Common myeloid progenitor, CD34-positive (primary cell): ENCODE measurements around the gene SLC17A5.

Source experiments
- CTCF ChIA-PET: fragments of 350-600 bp; sonication (Branson Sonifier 250); formaldehyde crosslinking; loops from one replicate; lab custom pipeline; 2021; ENCODE audit warnings: antibody characterized with exemption; lab: Charles Lee
- POLR2A ChIA-PET: fragments of 350-600 bp; sonication (Branson Sonifier 250); formaldehyde crosslinking; loops from one replicate; lab custom pipeline; 2021; ENCODE audit warnings: antibody characterized with exemption; lab: Charles Lee
- DNase-seq, 3 donors: peaks; one replicate each; pipeline versions ENCODE4 v3.0.0 to v3.0.0-alpha.2; 2013
- H3K27ac ChIP-seq, 2 experiments: 1 replicate in 1 of 2; 2 replicates in 1 of 2; pipeline ENCODE4 v1.7.0; 2013; ENCODE audit warnings: inconsistent platforms in 2 of 2, low read length in 2 of 2, mild to moderate bottlenecking in 2 of 2, low read depth in 1 of 2, moderate library complexity in 1 of 2; ENCODE audit not compliant: severe bottlenecking in 2 of 2, insufficient read depth in 1 of 2, poor library complexity in 1 of 2
- H3K27me3 ChIP-seq, 5 experiments: replicated peaks in 2 of 5; 1 replicate in 3 of 5; 2 replicates in 2 of 5; pipeline versions ENCODE4 v1.6.1 to v1.7.0; 2013; ENCODE audit warnings: low read length in 4 of 5, mild to moderate bottlenecking in 2 of 5, moderate library complexity in 2 of 5, inconsistent platforms in 1 of 5; ENCODE audit not compliant: insufficient read depth in 5 of 5, control insufficient read depth in 4 of 5
- H3K36me3 ChIP-seq, 4 experiments: 1 replicate in 2 of 4; 2 replicates in 2 of 4; pipeline versions ENCODE4 v1.6.1 to v1.7.0; 2013; ENCODE audit warnings: low read length in 3 of 4, control low read depth in 1 of 4, mild to moderate bottlenecking in 1 of 4; ENCODE audit not compliant: control insufficient read depth in 4 of 4, insufficient read depth in 4 of 4
- H3K4me1 ChIP-seq, 4 experiments: 1 replicate in 3 of 4; 2 replicates in 1 of 4; pipeline versions ENCODE4 v1.6.1 to v1.7.1; 2013; ENCODE audit warnings: low read length in 3 of 4, mild to moderate bottlenecking in 3 of 4, control low read depth in 1 of 4, inconsistent platforms in 1 of 4, moderate library complexity in 1 of 4; ENCODE audit not compliant: control insufficient read depth in 4 of 4, insufficient read depth in 4 of 4; ENCODE audit errors: control extremely low read depth in 1 of 4
- H3K4me3 ChIP-seq, 7 experiments: 1 replicate in 4 of 7; 2 replicates in 3 of 7; pipeline versions ENCODE4 v1.5.1 to v1.7.0; 2013; ENCODE audit warnings: mild to moderate bottlenecking in 7 of 7, low read length in 6 of 7, moderate library complexity in 6 of 7, inconsistent platforms in 2 of 7, low read depth in 2 of 7, control low read depth in 1 of 7; ENCODE audit not compliant: insufficient read depth in 4 of 7, control insufficient read depth in 1 of 7; ENCODE audit errors: extremely low read depth in 1 of 7
- H3K9me3 ChIP-seq, 5 experiments: 1 replicate in 4 of 5; 2 replicates in 1 of 5; pipeline versions ENCODE4 v1.6.1 to v1.7.1; 2013; ENCODE audit warnings: low read length in 4 of 5, mild to moderate bottlenecking in 2 of 5, inconsistent platforms in 1 of 5, low read depth in 1 of 5, moderate library complexity in 1 of 5; ENCODE audit not compliant: control insufficient read depth in 4 of 5, insufficient read depth in 2 of 5; ENCODE audit errors: control extremely low read depth in 1 of 5
- WGBS: methylation state at CpG from one replicate; pipeline ENCODE4 v1.1.5; 2013; ENCODE audit not compliant: insufficient coverage; 5-methylcytosine and 5-hydroxymethylcytosine counted together

Gene SLC17A5

GRCh38 chr6:73610444-73611275 is 43.1 kb downstream of the SLC17A5 start:
- peak; percentile 54 to 75 (median 62) for DNase-seq
- Histone ChIP-seq H3K27ac (no peak overlapping the region), H3K27me3 (no peaks in the 10 kb centered on the region), H3K4me3 (no peak overlapping the region), H3K36me3 (peaks cover 15 to 39% (median 27%) of the 10 kb centered on the region in 4 experiments), H3K4me1 (no peaks in the 10 kb centered on the region), H3K9me3 (no peaks in the 10 kb centered on the region)
- ChIA-PET POLR2A (interaction anchor here (1.1 kb wide), 1 partner anchor 95 kb away, joined by 3 read pairs; no protein-coding TSS in a partner anchor), CTCF (interaction anchor here (0.8 to 5.3 kb wide), 22 partner anchors 8 to 176 kb away, joined by 3 to 85 read pairs (median 4); partner anchors contain the start of genes EEF1A1 and MTO1)
- 93% methylated on average over 4 of the region's 6 CpGs for WGBS

GRCh38 chr6:73608761-73609160 is 45.0 kb downstream of the SLC17A5 start:
- Histone ChIP-seq H3K27me3 (no peaks in the 10 kb centered on the region), H3K9me3 (no peaks in the 10 kb centered on the region), H3K4me3 (no peak overlapping the region), H3K27ac (no peak overlapping the region), H3K36me3 (peaks cover 16 to 26% (median 19%) of the 10 kb centered on the region in 4 experiments), H3K4me1 (no peaks in the 10 kb centered on the region)
- CTCF ChIA-PET: interaction anchor here (1.1 to 5.3 kb wide), 3 partner anchors 9 to 96 kb away, joined by 7 to 85 read pairs (median 60); partner anchors contain the start of gene EEF1A1
- WGBS: 98% methylated on average over 4 of the region's 4 CpGs
- no peak for DNase-seq
- POLR2A ChIA-PET: interaction anchor here (1.4 kb wide), 1 partner anchor 89 kb away, joined by 7 read pairs; no protein-coding TSS in a partner anchor

- Histone ChIP-seq H3K27ac (no peak overlapping the region), H3K27me3 (no peaks in the 10 kb centered on the region), H3K4me1 (no peaks in the 10 kb centered on the region), H3K36me3 (peaks cover 16 to 22% (median 18%) of the 10 kb centered on the region in 4 experiments), H3K9me3 (no peaks in the 10 kb centered on the region), H3K4me3 (no peak overlapping the region)
- CTCF ChIA-PET: interaction anchor here (0.8 to 1.4 kb wide), 5 partner anchors 14 to 92 kb away, joined by 3 to 4 read pairs (median 3); no protein-coding TSS in a partner anchor
- peak in 2 of 3 donors; percentile 8 to 9 for DNase-seq
- WGBS: 100% methylated on average over 1 of the region's 2 CpGs
- POLR2A ChIA-PET: no interaction called here
Observed at GRCh38 chr6:73606428-73606827, 47.4 kb downstream of the SLC17A5 start.

- ChIA-PET POLR2A (interaction anchor here (0.7 kb wide), 1 partner anchor 12 kb away, joined by 3 read pairs; no protein-coding TSS in a partner anchor), CTCF (interaction anchor here (0.9 to 1.1 kb wide), 4 partner anchors 11 to 90 kb away, joined by 3 read pairs; no protein-coding TSS in a partner anchor)
- H3K27ac ChIP-seq: no peak overlapping the region
Observed at GRCh38 chr6:73604461-73604860, 49.3 kb downstream of the SLC17A5 start.

GRCh38 chr6:73604020-73604419 is 49.8 kb downstream of the SLC17A5 start:
- Histone ChIP-seq H3K4me3 (no peak overlapping the region), H3K9me3 (no peaks in the 10 kb centered on the region), H3K36me3 (peaks cover 10 to 20% (median 13%) of the 10 kb centered on the region in 4 experiments), H3K4me1 (no peaks in the 10 kb centered on the region), H3K27ac (no peak overlapping the region), H3K27me3 (no peaks in the 10 kb centered on the region)
- POLR2A ChIA-PET: interaction anchor here (0.7 kb wide), 1 partner anchor 13 kb away, joined by 3 read pairs; no protein-coding TSS in a partner anchor
- WGBS: 100% methylated on average over 1 of the region's 1 CpG
- CTCF ChIA-PET: interaction anchor here (0.9 to 1.1 kb wide), 4 partner anchors 12 to 89 kb away, joined by 3 read pairs; no protein-coding TSS in a partner anchor
- DNase-seq: no peak

More at GRCh38 chr6:73604461-73604860, 49.3 kb downstream of the SLC17A5 start:
- WGBS: no CpG with 5 or more reads among the region's 5 CpGs
- no peak for DNase-seq
- H3K4me3 ChIP-seq: no peak overlapping the region
- no peaks in the 10 kb centered on the region for H3K4me1 ChIP-seq
- H3K36me3 ChIP-seq: peaks cover 14 to 19% (median 17%) of the 10 kb centered on the region in 4 experiments
- no peaks in the 10 kb centered on the region for H3K9me3 ChIP-seq
- no peaks in the 10 kb centered on the region for H3K27me3 ChIP-seq

GRCh38 chr6:73586416-73586974 is 67.3 kb downstream of the SLC17A5 start:
- ChIA-PET CTCF (interaction anchor here (0.8 to 2.0 kb wide), 6 partner anchors 14 to 71 kb away, joined by 3 to 8 read pairs (median 4); no protein-coding TSS in a partner anchor), POLR2A (interaction anchor here (0.6 to 3.0 kb wide), 3 partner anchors 21 to 316 kb away, joined by 3 to 14 read pairs (median 3); partner anchors contain the start of gene EEF1A1)
- 36% methylated on average over 3 of the region's 6 CpGs for WGBS
- peak overlapping the region; percentile 87 to 95 for H3K27ac ChIP-seq
- DNase-seq: peak; percentile 8 to 11 (median 10)
- no peaks in the 10 kb centered on the region for H3K27me3 ChIP-seq
- H3K9me3 ChIP-seq: no peaks in the 10 kb centered on the region
- no peaks in the 10 kb centered on the region for H3K36me3 ChIP-seq
- peak overlapping the region in 6 of 7 experiments; percentile 35 to 70 (median 54) for H3K4me3 ChIP-seq
- peaks cover 11 to 22% (median 18%) of the 10 kb centered on the region in 4 experiments for H3K4me1 ChIP-seq
